ENCODE data around the gene TTLL13. TPM values are rescaled to one million over a fixed set of nuclear protein-coding genes. Genes with fewer than 3 reads are reported as not detected.
"Not testable (repeated sequence)": the region's sequence is repeated elsewhere in the genome, so short reads cannot be mapped to it uniquely, and the experiment has no call there.

The TTLL13 gene
- total RNA-seq, 2 experiments from 2014 or later, result 0.55 to 0.73 TPM

GRCh38 chr15:90294159-90294558 is 44.8 kb downstream of the TTLL13 start:
- no peak for DNase-seq
- peaks cover 9% of the 10 kb centered on the region for H3K4me1 Mint-ChIP-seq (ENCODE audit: low read depth)
- intact Hi-C loops (cut with micrococcal nuclease), result no loop called here
- ChIA-PET POLR2A (no interaction called here), CTCF (interaction anchor here (1.2 to 4.0 kb wide), 9 partner anchors 9 to 188 kb away, joined by 4 to 53 read pairs (median 7); partner anchors contain the start of gene SEMA4B)
- H3K27me3 Mint-ChIP-seq, result no peaks in the 10 kb centered on the region
- no peaks in the 10 kb centered on the region for H3K9me3 Mint-ChIP-seq
- no peaks in the 10 kb centered on the region for H3K36me3 Mint-ChIP-seq
- H3K4me3 Mint-ChIP-seq, result no peak overlapping the region
- no peak overlapping the region for H3K27ac Mint-ChIP-seq

- DNase-seq, result no peak
- H3K36me3 Mint-ChIP-seq, result no peaks in the 10 kb centered on the region
- no peak overlapping the region for H3K27ac Mint-ChIP-seq
- intact Hi-C loops (cut with micrococcal nuclease), result no loop called here
- no peaks in the 10 kb centered on the region for H3K27me3 Mint-ChIP-seq
- ChIA-PET CTCF (interaction anchor here (2.0 to 2.8 kb wide), 2 partner anchors 11 kb away, joined by 8 to 16 read pairs; no protein-coding TSS in a partner anchor), POLR2A (no interaction called here)
- no peaks in the 10 kb centered on the region for H3K9me3 Mint-ChIP-seq
- H3K4me3 Mint-ChIP-seq, result no peak overlapping the region
- H3K4me1 Mint-ChIP-seq (ENCODE audit: low read depth), result peaks cover 9% of the 10 kb centered on the region
These were observed 45.4 kb downstream of the TTLL13 start for GRCh38 chr15:90294601-90295269.

- Mint-ChIP-seq H3K36me3 (no peaks in the 10 kb centered on the region), H3K4me1 (ENCODE audit: low read depth) (peaks cover 9% of the 10 kb centered on the region), H3K4me3 (no peak overlapping the region), H3K27me3 (no peaks in the 10 kb centered on the region), H3K9me3 (no peaks in the 10 kb centered on the region), H3K27ac (no peak overlapping the region)
- no peak for DNase-seq
- CTCF ChIA-PET, result interaction anchor here (2.8 kb wide), 1 partner anchor 11 kb away, joined by 8 read pairs; no protein-coding TSS in a partner anchor
- POLR2A ChIA-PET, result no interaction called here
- intact Hi-C loops (cut with micrococcal nuclease), result no loop called here
These were observed 45.9 kb downstream of the TTLL13 start for GRCh38 chr15:90295270-90295648.

GRCh38 chr15:90296316-90296884 is 47.0 kb downstream of the TTLL13 start:
- H3K4me3 Mint-ChIP-seq; H3K27me3 Mint-ChIP-seq; intact Hi-C loops (cut with micrococcal nuclease); H3K9me3 Mint-ChIP-seq; POLR2A ChIA-PET; H3K36me3 Mint-ChIP-seq; H3K27ac Mint-ChIP-seq; DNase-seq: not testable (repeated sequence)
- peaks cover 18% of the 10 kb centered on the region for H3K4me1 Mint-ChIP-seq (ENCODE audit: low read depth)
- CTCF ChIA-PET, result interaction anchor here (0.6 to 2.8 kb wide), 3 partner anchors 10 to 154 kb away, joined by 3 to 8 read pairs (median 3); no protein-coding TSS in a partner anchor

- no peaks in the 10 kb centered on the region for H3K36me3 Mint-ChIP-seq
- ChIA-PET CTCF (interaction anchor here (1.6 to 2.8 kb wide), 2 partner anchors 9 to 154 kb away, joined by 3 to 8 read pairs; no protein-coding TSS in a partner anchor), POLR2A (no interaction called here)
- no peak overlapping the region for H3K4me3 Mint-ChIP-seq
- H3K27me3 Mint-ChIP-seq, result no peaks in the 10 kb centered on the region
- no peak overlapping the region for H3K27ac Mint-ChIP-seq
- H3K4me1 Mint-ChIP-seq (ENCODE audit: low read depth), result peaks cover 24% of the 10 kb centered on the region
- intact Hi-C loops (cut with micrococcal nuclease), result no loop called here
- no peaks in the 10 kb centered on the region for H3K9me3 Mint-ChIP-seq
- DNase-seq, result no peak
These were observed 47.7 kb downstream of the TTLL13 start for GRCh38 chr15:90297021-90297420.

GRCh38 chr15:90300541-90300940 is 51.2 kb downstream of the TTLL13 start:
- POLR2A ChIA-PET, result no interaction called here

GRCh38 chr15:90300988-90301706 is 51.8 kb downstream of the TTLL13 start:
- Mint-ChIP-seq H3K4me1 (ENCODE audit: low read depth) (peaks cover 35% of the 10 kb centered on the region), H3K9me3 (no peaks in the 10 kb centered on the region), H3K4me3 (no peak overlapping the region), H3K27me3 (no peaks in the 10 kb centered on the region), H3K27ac (no peak overlapping the region), H3K36me3 (no peaks in the 10 kb centered on the region)
- ChIA-PET POLR2A (no interaction called here), CTCF (interaction anchor here (0.6 to 9.1 kb wide), 28 partner anchors 9 to 1461 kb away, joined by 3 to 72 read pairs (median 4); partner anchors contain the start of gene SEMA4B)
- peak; percentile 76 for DNase-seq
- intact Hi-C loops (cut with micrococcal nuclease), result no loop called here

More at GRCh38 chr15:90300541-90300940, 51.2 kb downstream of the TTLL13 start:
- H3K27ac Mint-ChIP-seq, result no peak overlapping the region
- no peak for DNase-seq
- CTCF ChIA-PET, result interaction anchor here (0.6 to 9.1 kb wide), 21 partner anchors 8 to 560 kb away, joined by 3 to 72 read pairs (median 5); partner anchors contain the start of gene SEMA4B
- H3K36me3 Mint-ChIP-seq, result no peaks in the 10 kb centered on the region
- no peak overlapping the region for H3K4me3 Mint-ChIP-seq
- H3K9me3 Mint-ChIP-seq, result no peaks in the 10 kb centered on the region
- intact Hi-C loops (cut with micrococcal nuclease), result no loop called here
- no peaks in the 10 kb centered on the region for H3K27me3 Mint-ChIP-seq
- peaks cover 29% of the 10 kb centered on the region for H3K4me1 Mint-ChIP-seq (ENCODE audit: low read depth)

- no peaks in the 10 kb centered on the region for H3K36me3 Mint-ChIP-seq
- H3K27me3 Mint-ChIP-seq, result no peaks in the 10 kb centered on the region
- POLR2A ChIA-PET, result no interaction called here
- no peak overlapping the region for H3K4me3 Mint-ChIP-seq
- intact Hi-C loops (cut with micrococcal nuclease), result no loop called here
- no peak for DNase-seq
- H3K9me3 Mint-ChIP-seq, result no peaks in the 10 kb centered on the region
- H3K4me1 Mint-ChIP-seq (ENCODE audit: low read depth), result peaks cover 42% of the 10 kb centered on the region
- no peak overlapping the region for H3K27ac Mint-ChIP-seq
- CTCF ChIA-PET, result interaction anchor here (0.6 to 9.1 kb wide), 21 partner anchors 9 to 1460 kb away, joined by 3 to 72 read pairs (median 4); partner anchors contain the start of gene SEMA4B
These were observed 52.4 kb downstream of the TTLL13 start for GRCh38 chr15:90301707-90302300.

GRCh38 chr15:90305355-90305754 is 56.0 kb downstream of the TTLL13 start:
- CTCF ChIA-PET, result interaction anchor here (1.2 to 9.1 kb wide), 5 partner anchors 10 to 177 kb away, joined by 3 to 72 read pairs (median 15); no protein-coding TSS in a partner anchor
- H3K9me3 Mint-ChIP-seq; DNase-seq; H3K27ac Mint-ChIP-seq; H3K27me3 Mint-ChIP-seq; H3K4me3 Mint-ChIP-seq; intact Hi-C loops (cut with micrococcal nuclease); H3K36me3 Mint-ChIP-seq; POLR2A ChIA-PET: not testable (repeated sequence)
- peaks cover 48% of the 10 kb centered on the region for H3K4me1 Mint-ChIP-seq (ENCODE audit: low read depth)

- ChIA-PET CTCF (interaction anchor here (1.2 to 9.1 kb wide), 8 partner anchors 10 to 342 kb away, joined by 3 to 72 read pairs (median 6); no protein-coding TSS in a partner anchor), POLR2A (no interaction called here)
- H3K9me3 Mint-ChIP-seq, result no peaks in the 10 kb centered on the region
- no peak for DNase-seq
- intact Hi-C loops (cut with micrococcal nuclease), result no loop called here
- peak overlapping the region; percentile 30 for H3K4me3 Mint-ChIP-seq
- H3K27me3 Mint-ChIP-seq, result no peaks in the 10 kb centered on the region
- no peaks in the 10 kb centered on the region for H3K36me3 Mint-ChIP-seq
- H3K27ac Mint-ChIP-seq, result peak overlapping the region; percentile 49
- peaks cover 45% of the 10 kb centered on the region for H3K4me1 Mint-ChIP-seq (ENCODE audit: low read depth)
These were observed 56.6 kb downstream of the TTLL13 start for GRCh38 chr15:90305932-90306331.

- POLR2A ChIA-PET, result no interaction called here
- Mint-ChIP-seq H3K9me3 (no peaks in the 10 kb centered on the region), H3K27ac (peak overlapping the region; percentile 49), H3K36me3 (no peaks in the 10 kb centered on the region), H3K27me3 (no peaks in the 10 kb centered on the region), H3K4me3 (peak overlapping the region; percentile 30), H3K4me1 (ENCODE audit: low read depth) (peaks cover 38% of the 10 kb centered on the region)
- CTCF ChIA-PET, result interaction anchor here (1.2 to 9.1 kb wide), 8 partner anchors 11 to 341 kb away, joined by 3 to 72 read pairs (median 6); no protein-coding TSS in a partner anchor
- DNase-seq, result peak; percentile 64
- intact Hi-C loops (cut with micrococcal nuclease), result no loop called here
These were observed 57.2 kb downstream of the TTLL13 start for GRCh38 chr15:90306560-90306959.
